ENCODE data around the gene CDCA7L.

DNA sequence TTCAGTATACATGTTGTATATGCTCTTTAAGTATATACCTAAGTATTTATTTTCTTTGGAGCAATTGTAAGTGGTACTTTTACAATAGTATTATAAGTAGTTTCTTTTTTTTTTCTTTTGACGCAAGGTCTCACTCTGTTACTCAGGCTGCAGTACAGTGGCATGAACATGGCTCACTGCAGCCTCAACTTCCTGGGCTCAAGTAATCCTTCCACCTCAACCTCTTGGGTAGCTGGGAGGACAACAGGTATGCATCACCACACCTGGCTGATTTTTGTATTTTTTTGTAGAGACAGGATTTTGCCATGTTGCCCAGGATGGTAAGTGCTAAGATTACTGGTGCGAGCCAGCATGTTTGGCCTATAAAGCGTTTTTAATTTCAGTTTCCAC lies 13.7 kb upstream of the CDCA7L start:
- TF ChIP-seq NFATC3 (CRISPR knock-in tag; IDR thresholded peaks at IDR 0.05): no peak
- TF ChIP-seq SIN3A (IDR thresholded peaks at IDR 0.05; ENCODE audit: borderline replicate concordance, low read depth, low read length): no peak
- TF ChIP-seq MXI1 (IDR thresholded peaks at IDR 0.05; ENCODE audit: borderline replicate concordance, low read depth, low read length): no peak
- no peak for TF ChIP-seq TBP (CRISPR knock-in tag; IDR thresholded peaks at IDR 0.05)
